HG02884 (cell line): ENCODE results near the gene CIZ1.
"Not testable (repeated sequence)": the region's sequence is repeated elsewhere in the genome, so short reads cannot be mapped to it uniquely, and the experiment has no call there.

Experiments
- ATAC-seq: cut with Tn5 transposase; IDR thresholded peaks from one replicate; pipeline ENCODE4 v1.9.1; 2021; ENCODE audit warnings: mild to moderate bottlenecking, moderate library complexity; ENCODE audit not compliant: unreplicated experiment

CIZ1 gene, protein sequence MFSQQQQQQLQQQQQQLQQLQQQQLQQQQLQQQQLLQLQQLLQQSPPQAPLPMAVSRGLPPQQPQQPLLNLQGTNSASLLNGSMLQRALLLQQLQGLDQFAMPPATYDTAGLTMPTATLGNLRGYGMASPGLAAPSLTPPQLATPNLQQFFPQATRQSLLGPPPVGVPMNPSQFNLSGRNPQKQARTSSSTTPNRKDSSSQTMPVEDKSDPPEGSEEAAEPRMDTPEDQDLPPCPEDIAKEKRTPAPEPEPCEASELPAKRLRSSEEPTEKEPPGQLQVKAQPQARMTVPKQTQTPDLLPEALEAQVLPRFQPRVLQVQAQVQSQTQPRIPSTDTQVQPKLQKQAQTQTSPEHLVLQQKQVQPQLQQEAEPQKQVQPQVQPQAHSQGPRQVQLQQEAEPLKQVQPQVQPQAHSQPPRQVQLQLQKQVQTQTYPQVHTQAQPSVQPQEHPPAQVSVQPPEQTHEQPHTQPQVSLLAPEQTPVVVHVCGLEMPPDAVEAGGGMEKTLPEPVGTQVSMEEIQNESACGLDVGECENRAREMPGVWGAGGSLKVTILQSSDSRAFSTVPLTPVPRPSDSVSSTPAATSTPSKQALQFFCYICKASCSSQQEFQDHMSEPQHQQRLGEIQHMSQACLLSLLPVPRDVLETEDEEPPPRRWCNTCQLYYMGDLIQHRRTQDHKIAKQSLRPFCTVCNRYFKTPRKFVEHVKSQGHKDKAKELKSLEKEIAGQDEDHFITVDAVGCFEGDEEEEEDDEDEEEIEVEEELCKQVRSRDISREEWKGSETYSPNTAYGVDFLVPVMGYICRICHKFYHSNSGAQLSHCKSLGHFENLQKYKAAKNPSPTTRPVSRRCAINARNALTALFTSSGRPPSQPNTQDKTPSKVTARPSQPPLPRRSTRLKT

DNA sequence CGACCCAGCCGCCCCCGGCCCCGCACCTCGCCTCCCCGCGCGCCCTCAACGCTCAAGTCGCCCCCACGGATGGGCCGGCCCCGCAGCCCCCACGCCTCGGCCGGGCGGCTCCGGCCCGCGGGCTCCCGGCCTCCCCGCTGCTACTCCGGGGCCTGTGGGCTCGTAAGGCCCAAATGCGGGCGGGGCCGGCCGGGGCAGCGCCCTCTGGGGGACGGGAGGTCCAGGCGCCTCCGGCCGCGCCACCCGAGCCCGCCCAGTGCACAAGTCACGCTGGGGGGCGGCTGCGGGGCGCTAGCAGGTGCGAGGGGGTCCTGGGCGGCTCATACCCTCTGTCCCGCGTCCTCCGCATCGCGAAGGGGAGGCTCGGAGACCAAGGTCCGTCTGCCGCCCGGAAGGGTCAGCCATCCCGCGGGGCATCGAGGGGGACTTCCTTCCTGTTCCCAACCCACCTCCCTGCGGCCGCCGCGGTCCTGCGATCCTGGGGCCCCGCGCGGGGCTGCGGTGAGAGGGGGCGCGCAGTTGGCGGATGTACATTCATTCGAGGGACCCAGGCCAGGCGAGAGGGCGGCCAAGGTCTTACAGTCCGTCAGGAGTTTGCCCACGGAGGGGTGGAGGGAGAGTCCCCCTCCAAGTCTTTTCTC lies at the start of gene CIZ1:
Gene CIZ1, minus strand, starts transcription at position 167 of the 641 bp plus-strand sequence. CDS start 715 bp downstream, outside the sequence.
- peak; percentile 73 for ATAC-seq

DNA sequence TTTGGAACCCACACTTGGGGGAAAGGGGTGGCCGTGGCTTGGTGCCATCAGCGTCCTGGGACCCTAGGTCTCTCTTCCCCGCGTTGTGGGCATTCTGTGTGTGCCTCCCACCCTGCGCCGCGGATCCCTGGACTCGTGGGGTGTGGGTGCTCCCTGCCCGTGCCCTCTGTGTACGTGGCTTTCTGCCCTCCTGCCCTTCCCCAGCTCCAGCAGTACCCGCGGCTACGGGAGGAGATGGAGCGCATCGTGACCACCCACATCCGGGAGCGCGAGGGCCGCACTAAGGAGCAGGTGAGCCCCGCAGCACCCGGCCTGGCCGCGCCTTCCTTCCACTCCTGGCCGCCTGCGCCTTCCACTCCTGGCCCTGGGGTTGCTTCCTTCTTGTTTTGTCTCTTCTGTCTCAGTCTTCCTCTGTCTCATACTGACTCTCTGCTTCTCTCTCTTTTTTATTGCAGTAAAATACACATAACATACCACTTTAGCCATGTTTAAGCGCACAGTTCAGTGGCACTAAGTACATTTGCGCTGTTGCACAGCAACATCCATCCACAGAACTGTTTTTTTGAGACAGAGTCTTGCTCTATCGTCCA lies 42.5 kb upstream of the CIZ1 start:
- no peak for ATAC-seq

DNA sequence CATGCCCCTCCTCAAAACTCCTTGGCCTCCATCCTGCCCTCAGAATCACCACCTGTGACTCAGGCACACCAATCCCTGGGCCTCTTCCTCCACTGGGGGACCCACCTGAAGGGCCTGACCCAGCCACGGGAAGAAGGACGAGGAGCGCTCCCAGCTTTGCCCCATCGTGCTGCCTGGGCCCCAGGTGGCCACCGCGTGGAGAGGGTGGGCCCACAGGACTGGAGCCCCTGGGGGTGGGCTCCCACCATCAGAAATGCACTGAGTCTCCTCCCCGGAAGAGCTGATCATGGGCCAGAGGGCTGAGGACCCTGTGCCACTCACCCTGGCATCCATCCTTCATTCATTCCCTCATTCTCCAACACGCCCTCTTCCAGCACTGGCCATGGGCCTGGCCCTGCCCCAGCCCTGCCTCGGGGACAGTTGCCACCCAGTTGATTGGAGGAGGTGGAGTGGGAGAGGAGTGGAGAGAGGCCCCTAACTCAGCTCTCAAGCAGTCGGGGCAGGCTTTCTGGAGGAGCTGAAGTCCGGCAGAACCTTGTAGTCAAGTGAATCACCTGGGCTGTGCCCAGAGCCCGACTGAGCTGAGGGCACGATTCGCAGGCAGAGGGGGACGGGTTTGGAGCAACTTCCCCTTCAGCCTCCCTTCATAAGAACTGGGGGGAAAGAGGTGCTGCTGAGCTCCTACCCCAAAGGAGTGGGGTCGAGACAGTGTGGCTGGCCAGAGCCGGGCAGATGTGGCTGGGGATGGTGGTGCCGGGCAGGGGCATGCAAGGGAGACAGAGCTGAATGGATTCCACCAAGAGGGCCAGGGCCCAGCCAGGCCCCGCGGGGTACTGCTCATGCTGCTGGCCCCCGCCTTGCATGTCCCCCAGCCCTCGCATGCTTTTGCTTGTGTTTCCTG lies 41.4 kb upstream of the CIZ1 start:
- no peak for ATAC-seq

DNA sequence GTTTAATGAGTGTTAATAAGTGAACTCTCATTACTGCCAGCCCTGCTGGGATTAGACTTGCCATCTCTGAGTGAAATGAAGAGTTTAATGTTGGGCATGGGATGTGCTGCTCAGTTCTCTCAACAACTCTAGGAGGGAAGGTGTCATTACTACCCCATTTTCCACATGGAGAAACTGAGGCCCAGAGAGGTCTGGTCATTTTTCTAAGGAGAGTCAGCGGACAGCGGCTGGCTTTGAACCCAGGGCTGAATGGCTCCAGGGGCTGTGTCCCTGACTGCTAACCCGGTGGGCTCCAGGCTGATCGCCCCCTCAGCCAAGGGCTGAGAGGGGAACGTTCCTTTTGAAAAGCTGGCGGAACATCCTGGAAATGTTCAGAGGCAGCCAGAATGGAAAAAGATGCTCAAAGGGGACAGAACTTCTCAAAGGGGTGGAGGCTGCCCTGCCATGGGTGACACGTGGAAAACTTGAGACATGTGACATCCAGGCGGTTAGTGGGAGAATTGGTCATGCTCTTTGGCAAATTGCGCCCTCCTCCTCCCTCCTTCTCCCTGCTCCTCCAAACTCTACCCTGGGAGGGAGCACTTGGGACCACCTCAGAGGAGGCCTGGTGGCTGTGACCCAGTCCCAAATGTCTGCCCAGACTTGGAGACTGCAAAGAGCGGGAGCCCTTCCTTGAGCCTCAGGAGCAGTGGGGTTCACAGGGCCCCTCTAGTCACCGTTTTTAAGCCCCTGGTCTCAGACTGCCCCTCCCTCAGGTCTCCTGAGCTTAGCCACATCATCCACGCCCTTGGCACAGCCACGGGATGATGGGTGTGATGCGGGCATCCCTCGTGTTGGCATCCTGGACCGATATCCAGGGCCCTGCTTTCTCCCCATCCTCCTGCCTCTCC lies 40.5 kb upstream of the CIZ1 start:
- ATAC-seq = no peak

DNA sequence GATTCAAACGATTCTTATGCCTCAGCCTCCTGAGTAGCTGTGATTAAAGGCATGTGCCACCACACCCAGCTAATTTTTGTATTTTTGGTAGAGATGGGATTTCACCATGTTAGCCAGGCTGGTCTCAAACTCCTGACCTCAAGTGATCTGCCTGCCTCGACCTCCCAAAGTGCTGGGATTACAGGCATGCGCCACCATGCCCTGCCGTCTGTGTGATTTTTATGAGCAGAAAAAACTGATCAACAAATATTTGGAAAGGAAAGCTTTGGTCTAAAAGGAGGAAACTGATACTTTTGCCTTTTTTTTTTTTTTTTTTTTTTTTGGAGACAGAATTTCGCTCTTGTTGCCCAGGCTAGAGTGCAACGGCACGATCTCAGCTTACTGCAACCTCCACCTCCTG lies 39.5 kb upstream of the CIZ1 start:
- ATAC-seq = not testable (repeated sequence)

DNA sequence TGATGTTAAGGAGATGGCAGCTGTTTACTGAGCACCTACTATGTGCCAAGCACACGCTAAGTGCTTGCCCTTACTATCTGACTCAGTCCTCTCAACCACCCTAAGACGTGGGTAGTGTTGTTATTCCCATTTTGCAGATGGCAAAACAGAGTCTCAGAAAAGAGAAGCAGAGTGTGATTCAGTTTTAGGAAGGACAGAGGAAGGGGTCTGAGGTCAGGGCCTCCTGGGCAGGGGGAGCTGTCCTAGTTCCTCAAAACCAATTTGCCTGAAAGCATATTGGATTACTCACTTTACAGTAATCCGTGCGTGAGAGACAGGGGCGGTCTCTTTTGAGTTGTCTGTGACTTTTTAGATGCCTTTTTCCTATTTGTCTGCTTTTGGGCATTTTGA lies 35.0 kb upstream of the CIZ1 start:
- ATAC-seq = no peak

DNA sequence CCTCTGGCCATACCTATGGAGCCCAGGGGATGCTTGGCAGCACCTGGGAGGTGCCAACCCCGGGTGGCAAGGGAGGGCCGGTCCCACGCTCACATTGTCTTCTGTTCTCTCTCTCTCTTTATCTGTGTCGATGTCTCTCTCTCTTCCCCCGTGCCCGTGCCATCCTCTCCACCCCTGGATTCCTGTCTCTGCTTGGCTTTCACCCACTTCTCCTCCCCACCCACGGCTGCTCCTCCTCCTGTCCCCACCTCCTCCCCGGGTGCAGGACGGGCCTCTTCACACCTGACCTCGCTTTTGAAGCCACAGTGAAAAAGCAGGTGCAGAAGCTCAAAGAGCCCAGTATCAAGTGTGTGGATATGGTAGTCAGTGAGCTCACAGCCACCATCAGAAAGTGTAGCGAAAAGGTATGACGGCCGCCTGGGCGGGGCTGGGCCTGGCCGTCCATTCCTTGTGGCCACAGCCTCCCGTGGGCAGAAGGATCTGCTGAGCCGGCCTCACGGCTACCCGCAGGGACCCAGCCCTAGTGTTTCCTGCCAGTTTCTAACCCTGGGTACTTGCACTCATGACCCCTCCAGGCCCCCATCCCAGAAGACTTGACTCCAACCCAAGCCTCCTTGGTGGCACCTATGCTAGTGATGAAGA lies 34.5 kb upstream of the CIZ1 start:
- no peak for ATAC-seq

DNA sequence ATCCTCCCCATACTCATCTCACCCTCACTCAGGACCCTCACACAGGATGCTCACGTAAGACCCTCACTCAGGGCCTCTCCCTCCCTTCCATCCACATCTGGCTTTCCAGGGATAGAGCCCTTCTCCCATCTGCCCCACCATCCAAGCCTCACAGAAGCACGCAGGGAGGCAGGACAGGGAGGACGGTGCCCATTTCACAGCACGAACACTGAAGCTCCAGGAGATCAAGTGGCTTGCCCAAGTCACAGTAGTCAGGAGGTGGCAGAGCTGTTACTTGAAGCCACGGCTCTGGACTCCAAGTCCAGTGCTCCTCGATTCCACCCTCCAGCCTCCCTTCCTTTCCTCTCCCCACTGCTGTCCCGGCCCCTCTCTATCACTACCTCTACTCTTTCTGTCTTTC lies 33.5 kb upstream of the CIZ1 start:
- no peak for ATAC-seq

DNA sequence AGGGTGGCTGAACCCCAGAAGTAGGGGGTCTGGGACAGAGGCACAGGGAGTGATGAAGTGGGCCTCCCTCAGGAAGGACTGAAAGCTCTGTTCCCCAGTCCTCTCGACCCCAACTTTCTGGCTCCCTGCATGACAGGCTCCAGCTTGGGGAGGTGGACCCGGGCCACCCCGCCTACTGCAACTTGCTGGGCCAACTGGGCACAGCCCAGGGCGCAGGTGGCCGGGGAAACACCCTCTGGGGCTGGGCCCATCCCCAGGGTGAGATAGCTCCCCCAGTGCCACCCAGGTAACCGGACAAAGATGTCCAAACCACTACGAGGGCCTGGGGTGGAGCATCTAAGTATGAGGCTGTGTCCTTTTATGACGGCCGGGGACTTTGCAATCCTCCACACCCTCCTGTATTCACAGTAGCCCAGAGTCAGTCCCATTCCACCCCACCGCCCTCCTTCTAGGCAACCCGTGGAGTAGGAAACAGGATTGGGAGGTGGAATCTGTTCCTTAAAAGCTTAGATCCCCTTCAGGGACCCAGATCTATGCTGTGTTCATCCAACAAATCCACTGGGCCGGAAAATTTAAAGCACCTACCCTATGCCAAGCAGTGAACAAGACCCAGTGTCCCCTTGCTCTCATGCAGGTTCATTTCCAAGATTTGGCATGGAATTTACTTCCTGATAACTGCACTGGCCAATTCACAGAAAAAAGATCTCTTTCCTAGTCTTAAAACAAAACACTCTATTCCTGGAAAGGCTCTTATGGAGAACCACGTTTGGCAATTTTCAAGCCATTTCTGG lies 31.7 kb upstream of the CIZ1 start:
- no peak for ATAC-seq

DNA sequence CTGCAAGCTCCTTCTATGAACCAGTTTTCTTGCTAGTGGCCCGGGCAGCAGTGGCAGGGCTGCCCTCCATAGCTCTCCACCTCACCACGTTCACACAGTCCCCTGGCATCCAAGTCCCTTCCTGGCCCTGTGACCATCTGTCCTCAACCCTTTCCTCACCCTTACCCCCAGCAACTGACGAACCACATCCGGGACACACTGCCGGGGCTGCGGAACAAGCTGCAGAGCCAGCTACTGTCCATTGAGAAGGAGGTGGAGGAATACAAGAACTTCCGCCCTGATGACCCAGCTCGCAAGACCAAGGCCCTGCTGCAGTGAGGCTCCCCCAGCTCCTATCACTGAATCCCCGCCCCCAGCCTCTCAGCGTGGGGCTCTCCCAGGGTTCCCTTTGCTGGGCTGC lies 30.7 kb upstream of the CIZ1 start:
- ATAC-seq = no peak

DNA sequence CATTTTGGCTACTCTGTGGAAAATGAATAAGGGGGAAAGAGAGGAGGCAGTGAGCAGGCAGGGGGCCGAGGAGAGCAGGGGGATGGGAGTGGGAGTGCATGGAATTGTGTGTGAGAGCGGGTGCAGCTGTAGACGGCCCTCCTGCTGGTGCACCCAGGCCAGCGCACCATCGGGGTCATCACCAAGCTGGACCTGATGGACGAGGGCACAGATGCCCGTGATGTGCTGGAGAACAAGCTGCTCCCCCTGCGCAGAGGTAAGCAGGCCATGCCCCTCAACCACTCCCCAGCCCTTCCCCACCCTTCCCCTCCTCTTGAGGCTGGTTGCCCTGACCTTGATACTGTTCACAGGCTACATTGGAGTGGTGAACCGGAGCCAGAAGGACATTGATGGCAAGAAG lies 28.5 kb upstream of the CIZ1 start:
- ATAC-seq = no peak

DNA sequence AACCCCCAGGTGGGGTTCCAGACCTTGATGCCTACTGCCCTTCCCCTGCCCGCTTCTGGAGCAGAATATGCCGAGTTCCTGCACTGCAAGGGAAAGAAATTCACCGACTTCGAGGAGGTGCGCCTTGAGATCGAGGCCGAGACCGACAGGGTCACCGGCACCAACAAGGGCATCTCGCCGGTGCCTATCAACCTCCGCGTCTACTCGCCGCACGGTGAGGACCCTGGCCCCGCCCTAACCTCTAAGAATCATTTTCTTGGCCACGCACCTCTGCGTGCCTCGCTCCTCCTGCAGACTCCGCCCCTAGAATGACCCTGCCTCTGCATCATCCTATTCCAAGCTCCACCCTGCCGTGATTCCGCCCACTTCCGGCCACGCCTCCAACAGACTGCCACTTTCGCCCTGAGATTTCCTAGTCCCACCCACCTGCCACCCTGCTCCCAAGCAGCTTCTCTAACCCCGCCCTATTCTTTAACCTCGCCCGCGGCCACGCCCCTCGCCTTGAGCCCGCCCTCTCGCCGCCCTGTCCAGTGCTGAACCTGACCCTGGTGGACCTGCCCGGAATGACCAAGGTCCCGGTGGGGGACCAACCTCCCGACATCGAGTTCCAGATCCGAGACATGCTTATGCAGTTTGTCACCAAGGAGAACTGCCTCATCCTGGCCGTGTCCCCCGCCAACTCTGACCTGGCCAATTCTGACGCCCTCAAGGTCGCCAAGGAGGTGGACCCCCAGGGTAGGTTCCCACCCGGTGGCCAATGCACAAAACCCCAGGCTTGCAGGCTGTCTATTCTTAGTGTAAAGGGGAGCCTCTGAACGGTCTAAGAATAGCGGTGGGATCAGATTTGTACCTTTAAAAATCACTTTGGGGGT lies 27.4 kb upstream of the CIZ1 start:
- peak; percentile 81 for ATAC-seq

DNA sequence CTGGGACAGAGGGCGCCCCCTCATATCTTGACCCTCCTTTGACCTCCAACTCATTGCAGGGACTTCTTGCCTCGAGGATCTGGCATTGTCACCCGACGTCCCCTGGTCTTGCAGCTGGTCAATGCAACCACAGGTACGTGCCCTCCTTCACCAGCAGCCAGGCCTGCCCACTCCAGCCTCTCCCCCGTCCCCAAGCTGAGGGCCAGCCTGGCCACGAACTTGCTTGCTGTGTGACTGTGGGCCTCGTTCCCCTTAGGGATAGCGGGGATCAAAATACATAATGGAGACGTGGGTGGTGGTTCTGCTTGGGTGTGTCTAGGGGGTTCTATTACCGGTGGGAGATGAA lies 26.8 kb upstream of the CIZ1 start:
- ATAC-seq = no peak

DNA sequence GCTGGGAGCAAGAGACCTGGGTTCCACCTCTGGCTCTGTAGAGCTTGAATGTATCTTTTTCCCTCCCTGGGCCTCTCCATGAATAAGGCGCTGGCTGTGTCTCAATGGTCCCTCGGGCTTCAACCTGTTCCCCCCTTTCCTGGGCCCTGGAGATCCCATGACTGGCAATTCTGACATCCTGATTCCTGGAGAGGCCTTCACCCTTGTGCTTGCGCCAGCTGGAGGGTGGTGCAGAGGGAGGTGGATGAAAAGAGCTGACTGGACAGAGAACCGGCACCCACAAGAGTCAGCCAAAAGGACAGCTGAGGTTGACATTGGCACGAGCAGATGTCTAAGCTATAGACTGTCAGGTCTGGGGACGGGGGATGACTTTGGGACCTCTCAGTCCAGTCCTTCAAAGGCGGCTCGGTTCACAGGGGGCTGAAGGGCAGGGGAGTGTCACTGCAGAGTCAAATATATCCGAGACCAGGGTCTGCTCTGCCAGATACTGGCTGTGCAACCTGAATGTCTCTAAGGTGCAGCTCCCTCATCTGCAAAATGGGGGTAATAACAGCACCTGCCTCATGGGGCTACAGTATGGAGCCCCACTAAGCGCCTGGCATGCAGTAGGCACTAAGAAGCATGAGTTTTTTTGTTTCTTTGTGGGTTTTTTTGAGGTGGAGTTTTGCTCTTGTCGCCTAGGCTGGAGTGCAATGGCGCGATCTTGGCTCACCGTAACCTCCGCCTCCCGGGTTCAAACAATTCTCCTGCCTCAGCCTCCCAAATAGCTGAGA lies 25.6 kb upstream of the CIZ1 start:
- no peak for ATAC-seq

DNA sequence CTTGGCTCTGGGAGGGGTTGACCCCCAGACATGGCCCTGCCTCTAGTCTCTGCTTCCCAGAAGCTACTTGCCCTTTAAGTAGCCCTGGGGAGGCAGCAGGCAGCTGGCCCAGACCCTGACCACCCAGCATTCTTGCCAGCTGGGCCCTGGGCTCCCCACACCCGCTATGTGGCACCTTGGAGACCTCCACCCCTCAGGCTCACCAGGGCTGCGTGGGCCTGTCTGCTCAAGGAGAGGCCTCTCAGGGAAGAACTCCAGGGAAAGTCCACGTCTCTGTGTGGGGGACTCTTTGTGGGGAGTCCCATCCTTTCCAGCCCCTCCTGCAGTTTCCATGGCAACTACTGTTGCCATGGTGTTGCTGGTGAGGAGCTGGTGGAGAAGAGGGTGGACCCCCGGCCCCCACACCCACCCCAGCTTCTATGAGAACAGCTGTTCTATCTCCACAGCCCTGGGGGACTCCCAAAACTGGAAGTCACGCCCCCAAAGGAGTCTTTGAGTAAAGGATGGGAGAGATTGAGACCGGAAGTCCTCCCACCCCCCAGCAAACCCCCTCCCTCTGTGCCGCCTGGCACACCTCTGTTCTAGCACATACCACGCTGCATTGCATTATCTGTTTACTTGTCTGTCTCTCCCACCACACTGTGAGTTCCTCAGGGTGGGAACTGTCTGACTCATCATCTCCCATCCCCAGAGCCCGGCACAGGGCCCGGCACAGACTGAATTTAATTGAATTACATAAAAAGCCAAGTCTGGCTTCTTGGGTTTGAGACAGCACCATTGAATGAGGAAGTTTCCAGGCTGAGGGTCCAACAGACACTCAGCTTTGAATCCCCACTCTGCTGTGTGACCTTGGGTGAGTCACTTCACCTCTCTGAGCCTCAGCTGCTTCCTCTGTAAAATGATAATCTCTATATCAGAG lies 24.4 kb upstream of the CIZ1 start:
- no peak for ATAC-seq
